Central memory CD8-positive, alpha-beta T cell (primary cell): Measurements from ENCODE around the gene GREB1L.
A peak's percentile ranks its signal among the peaks of the same experiment; 100 is the strongest.

Source experiments
- ATAC-seq: fragments of 150-1000 bp; cut with Tn5 transposase; replicated peaks from 2 replicates; pipeline ENCODE4 v1.10.0; 2022; ENCODE audit warnings: mild to moderate bottlenecking, moderate FRiP score, moderate number of reproducible peaks; ENCODE audit not compliant: poor library complexity, severe bottlenecking; ENCODE audit errors: extremely low read depth
- DNase-seq, 2 donors: peaks; one replicate each; pipeline ENCODE4 v3.0.0; 2021; ENCODE audit warnings: low spot score in 2 of 2
- H3K27ac Mint-ChIP-seq: one replicate; pipeline ENCODE4 v1.8.0; 2022; ENCODE audit warnings: low read depth, mild to moderate bottlenecking, moderate library complexity, mixed read lengths
- H3K27me3 Mint-ChIP-seq: one replicate; pipeline ENCODE4 v1.8.0; 2022; ENCODE audit warnings: mixed read lengths
- H3K36me3 Mint-ChIP-seq: one replicate; pipeline ENCODE4 v1.8.0; 2022; ENCODE audit warnings: mild to moderate bottlenecking, moderate library complexity, mixed read lengths; ENCODE audit not compliant: insufficient read depth
- H3K4me1 Mint-ChIP-seq: one replicate; pipeline ENCODE4 v1.8.0; 2022; ENCODE audit warnings: mixed read lengths
- H3K4me3 Mint-ChIP-seq: one replicate; pipeline ENCODE4 v1.8.0; 2022; ENCODE audit warnings: mild to moderate bottlenecking, moderate library complexity, mixed read lengths
- H3K9me3 Mint-ChIP-seq: one replicate; pipeline ENCODE4 v1.8.0; 2022; ENCODE audit warnings: mixed read lengths

GREB1L gene

GRCh38 chr18:21548647-21549046 lies 306.6 kb downstream of the GREB1L start:
- Mint-ChIP-seq H3K9me3 (no peaks in the 10 kb centered on the region), H3K36me3 (peaks cover 42% of the 10 kb centered on the region), H3K4me1 (peaks cover 24% of the 10 kb centered on the region), H3K4me3 (no peak overlapping the region), H3K27me3 (no peaks in the 10 kb centered on the region), H3K27ac (no peak overlapping the region)
- DNase-seq (no peak), ATAC-seq (no peak)

GRCh38 chr18:21550510-21550970 lies 308.5 kb downstream of the GREB1L start:
- H3K4me3 Mint-ChIP-seq = no peak overlapping the region
- H3K27ac Mint-ChIP-seq = peak overlapping the region; percentile 54
- DNase-seq (no peak), ATAC-seq (no peak)
- H3K4me1 Mint-ChIP-seq = peaks cover 24% of the 10 kb centered on the region
- H3K27me3 Mint-ChIP-seq = no peaks in the 10 kb centered on the region
- H3K36me3 Mint-ChIP-seq = peaks cover 43% of the 10 kb centered on the region
- H3K9me3 Mint-ChIP-seq = no peaks in the 10 kb centered on the region

GRCh38 chr18:21557607-21558253 lies 315.7 kb downstream of the GREB1L start:
- Mint-ChIP-seq H3K4me1 (peaks cover 3% of the 10 kb centered on the region), H3K4me3 (no peak overlapping the region), H3K27me3 (no peaks in the 10 kb centered on the region), H3K27ac (no peak overlapping the region), H3K36me3 (peaks cover 48% of the 10 kb centered on the region), H3K9me3 (no peaks in the 10 kb centered on the region)
- no peak for DNase-seq
- no peak for ATAC-seq

- DNase-seq (no peak), ATAC-seq (no peak)
- H3K36me3 Mint-ChIP-seq = peaks cover 51% of the 10 kb centered on the region
- no peaks in the 10 kb centered on the region for H3K9me3 Mint-ChIP-seq
- H3K4me1 Mint-ChIP-seq = peaks cover 6% of the 10 kb centered on the region
- H3K27me3 Mint-ChIP-seq = no peaks in the 10 kb centered on the region
- H3K27ac Mint-ChIP-seq = peak overlapping the region; percentile 27
- no peak overlapping the region for H3K4me3 Mint-ChIP-seq
Observed at GRCh38 chr18:21559195-21559594, 317.2 kb downstream of the GREB1L start.

GRCh38 chr18:21571772-21572171 lies 329.7 kb downstream of the GREB1L start:
- H3K4me1 Mint-ChIP-seq = peaks cover 11% of the 10 kb centered on the region
- H3K4me3 Mint-ChIP-seq = no peak overlapping the region
- H3K27ac Mint-ChIP-seq = no peak overlapping the region
- ATAC-seq = no peak
- H3K36me3 Mint-ChIP-seq = peaks cover 73% of the 10 kb centered on the region
- no peaks in the 10 kb centered on the region for H3K9me3 Mint-ChIP-seq
- H3K27me3 Mint-ChIP-seq = no peaks in the 10 kb centered on the region
- no peak for DNase-seq
